NCI-H510A (cell line): Measurements from ENCODE around the gene LRRC75B.

Experiments
- DNase-seq: peaks from one replicate; lab custom pipeline; 2025; lab: John Stamatoyannopoulos, UW

Gene LRRC75B

GRCh38 chr22:24585461-24585860 lies 7.4 kb downstream of the LRRC75B start:
- no peak for DNase-seq

- DNase-seq, result no peak
Observed at GRCh38 chr22:24584871-24585411, 7.9 kb downstream of the LRRC75B start.

GRCh38 chr22:24584166-24584790 lies 8.6 kb downstream of the LRRC75B start:
- DNase-seq, result no peak

- DNase-seq, result peak; percentile 58
Observed at GRCh38 chr22:24583221-24584165, 9.4 kb downstream of the LRRC75B start.

- no peak for DNase-seq
Observed at GRCh38 chr22:24582056-24582814, 10.6 kb downstream of the LRRC75B start.

- no peak for DNase-seq
Observed at GRCh38 chr22:24580276-24580675, 12.6 kb downstream of the LRRC75B start.

GRCh38 chr22:24579258-24579601 lies 13.6 kb downstream of the LRRC75B start:
- DNase-seq, result no peak

- no peak for DNase-seq
Observed at GRCh38 chr22:24578355-24579257, 14.3 kb downstream of the LRRC75B start.

- no peak for DNase-seq
Observed at GRCh38 chr22:24576778-24577177, 16.1 kb downstream of the LRRC75B start.

GRCh38 chr22:24571266-24571665 lies 21.6 kb downstream of the LRRC75B start:
- no peak for DNase-seq

- no peak for DNase-seq
Observed at GRCh38 chr22:24567668-24568067, 25.2 kb downstream of the LRRC75B start.

GRCh38 chr22:24566899-24567511 lies 25.9 kb downstream of the LRRC75B start:
- no peak for DNase-seq

GRCh38 chr22:24565077-24565476 lies 27.8 kb downstream of the LRRC75B start:
- DNase-seq, result no peak

- no peak for DNase-seq
Observed at GRCh38 chr22:24564376-24565058, 28.4 kb downstream of the LRRC75B start.

GRCh38 chr22:24563246-24563645 lies 29.6 kb downstream of the LRRC75B start:
- DNase-seq, result no peak

GRCh38 chr22:24559471-24559870 lies 33.4 kb downstream of the LRRC75B start:
- no peak for DNase-seq

GRCh38 chr22:24555165-24556039 lies 37.5 kb downstream of the LRRC75B start, which contains the start of gene SNRPD3:
TSS of gene SNRPD3 (plus strand) at chr22:24555999. CDS start at chr22:24557675, 1,676 bp downstream.
- DNase-seq, result peak; percentile 88

- no peak for DNase-seq
Observed at GRCh38 chr22:24554313-24555164, 38.3 kb downstream of the LRRC75B start, which contains the start of gene GUCD1. TSS of gene GUCD1 (minus strand) at chr22:24555138. CDS start at chr22:24554991, 147 bp downstream.
